Stimulated activated CD8-positive, alpha-beta memory T cell treated with anti-CD3 and anti-CD28 coated beads, Interleukin-4, amount 100 ng/mL, for 1 hour (primary cell): ENCODE data around the gene TC2N.
"Not testable (repeated sequence)": the region's sequence is repeated elsewhere in the genome, so short reads cannot be mapped to it uniquely, and the experiment has no call there.

Experiments used
- DNase-seq, 2 donors: peaks; one replicate each; pipeline ENCODE4 v3.0.0-alpha.2; 2020; ENCODE audit warnings: low read depth in 2 of 2, low spot score in 1 of 2

TC2N gene

DNA sequence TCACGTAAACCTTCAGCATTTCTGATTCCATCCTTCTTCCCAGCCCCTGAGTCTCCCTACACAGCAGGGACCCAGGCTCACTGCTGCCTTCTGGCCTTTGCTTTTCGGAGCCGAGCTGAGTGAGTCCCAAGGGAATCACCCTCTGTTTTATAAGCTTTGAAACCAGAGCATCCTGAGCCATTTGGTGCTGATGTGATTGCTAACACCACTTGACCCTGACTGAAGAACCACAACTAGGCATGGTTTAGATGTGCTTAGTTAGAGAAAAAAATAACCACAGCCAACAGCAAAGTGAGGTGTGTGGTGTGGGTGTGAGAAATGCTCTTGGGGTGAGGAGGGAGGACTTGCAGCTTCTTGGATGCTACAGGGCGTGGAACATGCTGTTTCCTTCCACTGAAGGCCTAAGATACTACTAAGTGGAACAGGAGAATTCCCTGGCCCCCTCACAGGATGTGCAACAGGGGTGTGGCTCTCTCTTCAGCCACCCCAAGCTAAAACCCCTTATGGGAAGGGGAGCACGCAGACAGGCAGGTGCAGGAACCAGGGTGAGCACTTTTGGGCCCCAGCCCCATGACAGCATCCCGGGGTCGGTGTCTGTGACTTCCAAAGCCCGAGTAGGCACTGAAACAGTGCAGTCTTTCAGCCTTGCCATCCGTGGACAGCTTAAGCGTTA, at the start of gene TC2N:
TC2N (minus strand) TSS at position 221 of the 673 bp plus-strand sequence. CDS start 53,767 bp downstream, outside the sequence.
- DNase-seq, result no peak

DNA sequence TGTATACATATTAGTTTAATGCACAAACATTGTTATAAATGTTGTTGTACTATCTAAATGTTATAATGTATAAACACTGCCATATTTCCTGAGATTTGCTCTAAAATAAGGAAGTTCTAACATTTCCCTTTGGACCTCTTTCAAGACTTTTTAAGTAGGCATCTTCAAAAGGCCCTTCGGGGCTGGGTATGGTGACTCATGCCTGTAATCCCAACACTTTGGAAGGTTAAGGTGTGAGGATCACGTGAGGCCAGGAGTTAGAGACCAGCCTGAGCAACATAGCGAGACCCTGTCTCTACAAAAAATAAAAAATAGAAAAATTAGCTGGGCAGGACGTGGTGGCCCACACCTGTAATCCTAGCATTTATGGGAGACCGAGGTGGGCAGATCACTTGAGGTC, 44.7 kb upstream of the TC2N start:
- DNase-seq, result no peak

DNA sequence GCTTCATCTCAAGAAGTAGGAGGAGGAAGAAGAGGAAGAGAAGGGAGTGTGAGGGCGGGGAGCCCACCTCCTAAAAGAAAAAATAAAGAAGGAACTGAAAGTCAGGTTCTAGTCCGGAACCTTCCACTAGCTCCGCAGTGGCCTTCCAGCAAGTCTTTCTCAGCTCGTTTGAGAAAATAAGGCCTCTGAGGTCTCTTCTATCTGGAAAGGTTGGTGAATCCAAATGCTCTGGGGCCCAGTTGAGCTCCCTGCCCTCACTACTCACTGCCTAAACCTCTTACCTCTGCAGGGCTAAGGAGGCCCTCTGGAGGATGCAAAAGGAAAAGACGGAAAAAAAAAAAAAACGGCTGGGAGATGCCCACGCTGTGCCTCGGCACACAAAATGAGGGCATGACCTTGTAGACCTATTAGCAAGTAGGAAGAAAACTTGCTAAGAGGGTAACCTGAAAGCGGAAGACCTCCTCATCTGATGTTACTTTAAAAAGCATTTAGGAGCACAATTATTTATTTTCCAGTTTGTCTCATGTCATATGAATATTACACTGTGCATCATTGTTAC, 44.2 kb upstream of the TC2N start:
- DNase-seq, result no peak

DNA sequence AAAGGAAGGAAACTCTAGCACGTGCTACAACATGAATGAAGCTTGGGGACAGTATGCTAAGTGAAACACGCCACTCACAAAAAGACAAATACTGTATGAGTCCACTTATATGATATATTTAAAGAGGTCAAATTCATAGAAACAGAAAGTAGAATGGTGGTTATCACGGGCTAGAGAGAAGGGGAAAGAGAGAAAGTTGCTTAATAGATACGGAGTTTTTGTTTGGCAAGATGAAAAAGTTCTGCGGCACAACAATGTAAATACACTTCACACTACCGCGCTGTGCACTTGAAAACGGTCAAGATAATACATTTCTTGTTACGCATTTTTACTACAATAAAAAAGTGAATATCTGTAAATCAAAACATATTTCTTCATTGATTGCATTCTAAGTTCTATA, 42.9 kb upstream of the TC2N start:
- no peak for DNase-seq

DNA sequence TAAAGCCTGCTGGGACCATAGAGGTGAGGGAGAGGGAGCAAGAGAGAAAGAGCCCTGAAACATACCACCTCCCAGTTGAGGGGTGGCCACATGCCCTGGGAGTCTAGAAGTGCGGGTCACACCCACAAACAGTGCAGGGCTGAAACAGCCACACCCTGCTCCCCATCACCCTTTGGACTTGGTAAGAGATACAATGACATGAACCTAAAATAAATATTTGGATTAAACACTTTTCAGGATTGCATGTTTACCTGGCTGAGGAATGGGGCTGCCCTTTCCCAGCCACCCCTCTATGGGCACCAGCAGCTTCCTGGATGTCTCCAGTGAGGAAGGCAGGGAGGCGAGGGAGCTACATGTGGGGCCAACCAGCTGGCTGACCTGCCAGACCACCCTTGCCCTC, 39.0 kb upstream of the TC2N start:
- no peak for DNase-seq

DNA sequence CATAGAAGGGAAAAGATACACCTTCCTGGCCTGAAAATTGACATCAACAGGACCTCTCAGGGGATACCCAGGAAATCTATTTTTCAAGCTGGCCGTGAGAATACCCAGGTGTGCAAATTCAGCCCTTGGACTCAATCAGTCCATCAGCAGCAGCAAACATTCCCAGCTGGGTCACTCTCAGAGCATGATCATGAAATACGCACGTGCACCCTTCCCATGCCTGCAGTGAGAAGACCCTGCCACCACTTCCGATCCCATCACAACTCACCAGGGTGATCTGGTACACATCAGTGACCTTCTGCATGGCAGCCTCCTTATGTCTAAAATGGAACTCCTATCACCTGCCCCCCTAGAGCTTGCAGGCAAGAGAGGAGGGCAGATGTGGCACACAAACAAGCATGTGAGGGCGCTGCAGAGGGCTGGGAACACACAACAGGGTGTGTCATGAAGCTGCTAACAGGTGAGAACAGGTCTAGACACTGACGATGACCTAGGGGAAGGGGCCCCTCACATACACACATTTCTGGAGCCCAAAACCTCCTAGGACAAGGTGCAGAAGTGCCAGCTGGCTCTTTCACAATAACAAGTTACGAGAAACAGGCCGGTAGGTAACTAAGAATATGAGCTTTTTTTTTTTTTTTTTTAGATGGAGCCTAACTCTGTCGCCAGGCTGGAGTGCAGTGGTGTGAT, 37.8 kb upstream of the TC2N start:
- no peak for DNase-seq

DNA sequence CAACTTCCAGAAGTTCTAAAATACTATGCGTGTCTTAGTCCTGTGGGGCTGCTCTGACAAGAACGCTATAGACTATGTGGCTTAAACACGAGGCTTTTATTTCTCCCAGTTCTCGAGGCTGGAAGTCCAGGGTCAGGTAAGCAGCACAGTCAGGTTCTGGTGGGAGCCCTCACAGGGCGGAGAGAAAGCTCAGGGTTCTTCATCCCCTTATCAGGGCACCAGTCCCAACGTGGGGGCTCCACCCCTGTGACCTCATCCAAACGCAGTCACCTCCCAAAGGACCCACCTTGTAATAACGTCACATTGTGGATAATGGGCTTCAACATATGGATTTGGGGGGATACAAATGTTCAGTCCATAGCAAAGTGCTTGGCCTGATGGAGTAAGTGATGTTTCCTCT, 37.1 kb upstream of the TC2N start:
- no peak for DNase-seq

DNA sequence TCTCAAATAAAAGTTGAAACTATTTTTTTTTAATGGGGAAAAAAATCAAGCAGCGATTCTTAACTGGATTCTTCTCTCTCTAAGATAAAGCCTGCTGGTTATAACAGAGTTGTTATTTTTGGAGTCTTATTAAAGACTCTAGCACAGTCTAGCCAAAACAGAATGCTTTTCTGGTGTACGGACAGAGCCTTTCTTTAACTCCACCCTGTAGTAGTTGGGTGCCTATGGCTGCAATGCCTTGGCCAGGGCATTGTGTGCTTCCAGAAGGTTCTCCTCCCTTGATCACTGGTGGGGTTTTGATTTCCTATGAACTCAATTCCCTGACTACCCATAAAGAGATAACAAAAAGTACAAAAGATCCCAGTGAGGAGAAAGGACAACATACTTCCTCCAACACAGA, 35.7 kb upstream of the TC2N start:
- no peak for DNase-seq

DNA sequence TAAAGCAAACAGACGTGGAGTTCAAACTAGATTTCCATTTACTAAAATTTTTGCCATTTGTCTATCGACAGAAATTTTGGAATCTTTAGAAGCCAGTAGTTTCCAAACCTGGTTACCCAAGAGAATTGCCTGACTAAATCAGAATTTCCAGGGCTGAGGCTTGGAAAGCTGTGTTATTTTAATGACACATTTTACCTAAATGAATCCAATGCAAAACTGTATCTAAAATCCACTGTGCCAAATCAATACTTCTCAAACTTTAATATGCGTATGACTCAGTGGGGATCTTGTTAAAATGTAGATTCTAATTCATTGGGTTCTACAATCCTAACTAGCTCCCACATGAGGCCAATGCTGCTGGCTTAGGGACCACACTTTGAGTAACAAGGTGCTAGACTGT, 35.0 kb upstream of the TC2N start:
- DNase-seq, result no peak

DNA sequence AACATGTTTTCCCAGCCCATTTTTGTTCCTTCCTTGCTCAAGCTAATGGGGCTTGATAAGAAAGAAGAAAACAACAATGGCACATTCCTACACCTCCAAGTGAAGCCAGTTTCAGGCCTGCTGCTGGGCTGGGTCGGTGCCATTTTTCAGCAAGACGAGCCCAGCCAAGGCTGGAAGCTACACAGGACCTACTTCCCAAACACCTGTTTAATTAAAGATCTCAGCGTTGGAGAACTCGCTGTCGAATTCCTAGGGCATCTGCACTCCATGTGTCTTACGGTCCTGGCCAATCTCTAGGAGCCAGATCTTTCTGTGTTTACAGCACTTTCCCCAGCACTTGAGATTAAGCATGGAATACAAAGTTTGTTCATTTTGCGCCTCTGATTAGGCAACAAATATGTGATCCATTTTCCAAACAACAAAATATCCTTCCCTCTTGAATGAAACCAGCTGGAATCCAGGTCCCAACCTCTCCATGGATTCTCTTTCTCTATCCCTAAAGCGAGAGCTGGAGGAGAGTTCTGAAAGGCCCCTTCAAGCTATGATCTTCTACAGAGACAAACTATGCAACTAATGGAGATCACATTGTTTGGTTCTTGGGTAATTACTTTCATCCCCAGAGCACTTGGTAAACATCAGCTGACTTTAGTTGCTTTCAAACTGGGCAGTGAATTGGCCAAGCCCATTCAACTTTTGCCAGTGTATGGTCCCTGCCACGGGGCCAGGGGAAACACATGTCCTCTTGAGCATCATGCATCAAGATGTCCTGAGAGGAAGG, 34.3 kb upstream of the TC2N start:
- DNase-seq, result no peak

DNA sequence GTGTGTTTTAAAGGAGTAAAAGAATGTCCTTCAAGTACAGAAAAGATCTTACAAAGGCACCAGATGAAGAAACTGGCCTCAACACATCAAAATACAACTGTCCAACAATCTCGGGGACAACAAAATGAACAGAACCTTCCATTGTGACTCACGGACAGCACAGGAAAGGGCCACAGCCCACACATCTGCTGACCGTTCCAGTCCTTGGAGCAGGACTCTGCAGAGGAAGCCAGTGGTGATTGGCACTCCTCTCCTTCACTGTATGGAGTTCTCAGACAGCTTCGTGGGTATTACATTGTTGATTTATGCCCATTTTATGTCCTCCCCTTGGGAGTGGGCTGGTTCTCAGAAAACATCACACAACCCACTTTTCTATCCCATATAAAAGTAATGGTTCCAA, 32.5 kb upstream of the TC2N start:
- no peak for DNase-seq

DNA sequence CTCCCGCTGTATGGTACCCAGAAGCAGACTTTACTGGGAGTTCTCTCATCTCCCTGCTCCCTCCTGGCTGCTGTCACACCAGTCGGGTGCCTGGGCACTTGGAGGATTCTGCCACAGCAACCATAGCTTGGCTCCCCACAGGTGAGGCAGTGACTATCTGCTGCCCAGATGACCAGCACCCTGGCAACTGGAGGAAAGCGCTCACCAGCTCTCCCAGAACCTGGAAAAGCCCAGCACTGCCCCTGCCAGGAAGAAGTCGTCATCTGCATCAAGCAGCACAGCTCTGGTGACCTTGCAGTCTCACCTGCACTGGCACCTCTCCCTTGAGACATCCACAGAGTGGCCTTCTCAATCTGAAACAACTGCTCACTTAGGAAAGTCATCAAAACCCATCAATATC, 31.9 kb upstream of the TC2N start:
- no peak for DNase-seq

DNA sequence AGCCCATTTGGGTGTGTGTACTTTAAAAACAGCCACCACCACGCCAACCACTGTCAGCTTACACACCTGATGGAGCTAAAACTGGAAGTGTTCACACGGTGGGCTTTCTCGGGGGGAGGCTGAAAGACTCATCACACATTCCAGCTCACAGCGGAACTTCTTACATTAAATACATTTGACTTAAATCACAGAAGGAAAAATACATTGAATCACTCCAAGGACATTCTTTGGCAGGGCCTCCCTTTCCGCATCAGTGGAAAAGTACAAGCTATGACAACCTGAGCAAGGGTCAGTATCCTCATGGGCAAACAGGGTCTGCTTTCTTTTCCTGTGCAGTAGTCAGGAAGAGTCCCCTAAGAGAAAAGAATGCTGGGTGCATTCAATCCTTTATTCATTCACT, 31.0 kb upstream of the TC2N start:
- no peak for DNase-seq

DNA sequence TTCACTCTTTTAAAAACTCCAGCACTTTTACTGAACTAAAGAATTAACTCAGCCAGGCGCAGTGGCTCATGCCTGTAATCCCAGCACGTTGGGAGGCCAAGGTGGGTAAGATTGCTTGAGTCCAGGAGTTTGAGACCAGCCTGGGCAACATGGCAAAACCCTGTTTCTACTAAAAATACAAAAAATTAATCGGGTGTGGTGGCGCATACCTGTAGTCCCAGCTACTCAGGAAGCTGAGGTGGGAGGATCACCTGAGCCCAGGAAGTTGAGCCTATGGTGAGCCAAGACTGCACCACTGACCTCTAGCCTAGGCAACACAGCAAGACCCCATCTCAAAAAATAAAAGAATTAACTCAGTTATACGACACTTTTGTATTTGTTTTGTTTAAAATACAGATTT, 30.4 kb upstream of the TC2N start:
- DNase-seq, result not testable (repeated sequence)

DNA sequence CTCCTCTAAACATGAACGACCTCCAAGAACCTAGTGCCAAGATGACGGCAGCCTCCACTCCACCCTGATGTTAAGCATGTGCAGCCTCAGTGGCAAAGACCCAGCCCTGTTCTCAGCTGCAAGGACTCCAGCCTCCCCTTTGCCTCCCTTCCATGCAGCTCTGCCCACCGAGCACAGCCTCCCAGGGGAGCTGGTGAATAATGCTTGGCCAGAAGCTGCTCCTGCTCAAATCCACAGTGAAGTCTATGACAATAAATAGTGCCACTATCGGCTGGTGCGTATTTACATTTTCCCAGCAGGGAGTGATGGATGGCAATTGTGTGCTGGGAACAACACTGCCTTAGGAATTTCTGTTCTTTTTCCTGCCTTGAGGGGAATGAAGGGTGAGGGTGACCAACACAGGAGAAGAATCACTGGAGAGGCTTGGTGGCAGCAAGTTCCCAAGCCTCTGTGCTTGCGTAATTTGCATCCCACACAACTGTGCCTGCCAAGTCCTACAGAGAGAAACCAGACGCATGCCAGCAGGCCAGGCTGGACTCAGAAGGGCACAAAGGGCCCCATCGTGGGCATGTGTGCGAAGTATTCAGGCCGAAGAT, 29.9 kb upstream of the TC2N start:
- no peak for DNase-seq

DNA sequence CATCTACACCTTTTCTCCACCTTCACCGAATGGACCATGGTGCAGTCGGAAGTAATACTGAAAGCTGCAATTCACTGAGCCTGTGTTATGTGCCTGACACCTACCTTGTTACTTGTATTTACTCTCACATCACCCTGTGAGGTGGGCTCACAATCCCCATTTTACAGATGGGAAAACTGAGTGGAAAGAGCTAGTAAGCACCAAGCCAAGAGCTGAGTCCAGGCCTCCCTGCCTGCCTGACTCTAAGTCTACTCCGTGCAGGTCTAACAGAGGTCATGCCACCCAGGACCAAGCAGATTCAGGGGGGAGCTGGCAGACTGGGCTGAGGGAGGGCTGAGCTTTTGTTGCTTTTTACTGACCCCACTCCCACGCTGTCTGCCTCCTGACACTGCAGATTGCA, 29.1 kb upstream of the TC2N start:
- DNase-seq, result no peak

DNA sequence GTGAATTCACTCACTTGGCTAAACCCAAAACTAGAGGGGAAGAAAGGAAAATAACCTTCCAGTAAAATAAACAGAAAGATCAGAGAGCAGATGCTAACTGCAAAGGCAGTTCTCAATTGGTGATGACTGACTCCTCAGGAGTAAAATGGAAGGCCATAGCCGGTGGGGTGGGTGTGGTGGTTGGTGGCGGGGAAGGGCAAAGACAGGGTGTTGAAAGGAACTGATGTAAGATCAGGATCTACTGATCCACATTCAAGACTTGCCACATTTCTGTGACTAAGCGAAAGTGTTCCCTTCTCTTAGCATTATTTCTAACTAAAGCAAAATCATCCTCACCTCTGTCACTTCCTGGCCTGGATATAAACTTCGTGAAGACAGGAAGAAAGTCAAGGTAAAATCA, 26.3 kb upstream of the TC2N start:
- DNase-seq, result no peak

DNA sequence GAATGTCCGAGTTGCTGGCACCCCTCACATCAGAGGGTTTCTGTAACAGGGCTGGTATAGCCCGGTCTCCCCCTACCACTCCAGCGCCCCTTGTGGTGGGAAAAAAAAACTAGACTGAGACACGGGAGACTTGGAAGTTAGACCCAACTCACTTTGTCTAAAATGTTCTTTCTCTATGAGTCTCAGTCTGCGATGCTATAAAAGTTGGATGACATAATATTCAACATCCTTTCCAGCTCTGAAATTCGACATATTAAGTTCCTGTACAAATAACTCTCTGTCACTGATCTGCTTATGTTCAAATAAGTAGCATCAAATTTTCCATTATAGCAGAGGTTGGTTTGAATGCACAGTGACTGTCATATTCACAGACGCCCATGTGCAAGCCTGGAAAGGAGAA, 25.7 kb upstream of the TC2N start:
- DNase-seq, result no peak

DNA sequence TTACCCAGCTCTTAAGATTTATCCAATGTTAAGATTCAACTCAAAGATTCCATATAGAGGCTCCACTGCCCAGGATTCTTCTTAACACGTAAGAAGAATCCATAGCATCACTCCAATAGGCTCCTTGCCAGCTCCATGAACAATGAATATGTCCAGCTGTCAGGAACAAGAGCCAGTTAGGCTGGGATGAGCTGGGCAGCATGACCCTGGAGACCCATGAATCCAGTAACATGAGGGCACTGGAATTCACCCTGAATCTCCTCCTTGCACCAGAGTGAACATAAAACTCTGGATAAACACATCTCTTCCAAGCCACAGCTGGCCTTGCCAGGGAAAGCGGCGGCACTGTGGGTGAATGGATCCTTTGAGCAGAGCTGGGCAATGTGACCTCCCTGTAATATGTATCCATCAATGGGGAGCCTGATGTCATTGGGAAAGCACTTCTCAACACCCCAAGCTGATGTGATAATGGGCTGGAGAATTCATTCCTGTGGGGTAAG, 24.4 kb upstream of the TC2N start:
- no peak for DNase-seq

DNA sequence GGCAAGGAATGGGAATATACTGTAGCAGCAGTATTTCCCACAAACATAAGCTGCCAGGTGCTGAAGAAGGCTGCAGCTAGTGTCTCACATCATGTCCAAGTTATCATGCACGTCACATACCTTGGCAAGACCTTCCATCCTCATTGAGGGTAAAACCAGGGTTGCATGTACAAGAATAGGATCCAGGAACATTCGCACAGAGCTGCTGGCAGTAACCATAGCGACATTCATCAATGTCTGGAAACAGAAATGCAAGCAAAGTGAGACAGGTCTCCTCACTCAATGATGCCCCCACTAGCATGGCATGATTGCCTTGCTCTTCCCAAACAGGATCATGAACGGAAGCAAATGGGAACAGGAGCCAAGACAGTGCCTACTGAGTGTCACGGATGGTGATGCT, 23.8 kb upstream of the TC2N start:
- DNase-seq, result no peak

DNA sequence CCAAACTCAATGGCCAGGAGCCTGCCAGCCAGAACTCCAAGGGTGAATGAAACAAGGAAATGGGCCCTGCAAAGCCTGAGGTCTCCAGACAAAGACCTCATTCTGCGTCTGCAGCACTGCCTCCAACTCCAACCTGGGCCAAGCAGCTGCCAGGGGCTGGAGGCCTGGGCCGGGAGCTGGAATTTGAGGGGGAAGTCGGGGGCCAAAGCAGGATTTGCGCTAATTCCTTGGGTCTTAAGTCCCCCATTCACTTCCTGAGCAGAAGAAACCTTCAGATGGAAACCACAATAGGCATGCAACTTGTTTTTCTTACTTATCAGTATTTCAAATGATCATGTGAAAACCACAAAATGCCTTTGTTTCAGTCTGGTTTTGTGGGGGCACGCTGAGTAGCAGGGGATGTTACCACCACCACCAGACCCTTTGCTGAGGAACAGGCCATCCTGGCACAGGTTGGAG, 23.0 kb upstream of the TC2N start:
- DNase-seq, result no peak
